Cardiac muscle cell (in vitro differentiated cells and primary cell): ENCODE measurements around the gene DKK3. TPM values are rescaled to one million over a fixed set of nuclear protein-coding genes. Genes with fewer than 3 reads are reported as not detected.
A peak's percentile ranks its signal among the peaks of the same experiment; 100 is the strongest.
"Not testable (repeated sequence)": the region's sequence is repeated elsewhere in the genome, so short reads cannot be mapped to it uniquely, and the experiment has no call there.

Experiments
- DNase-seq, 2 donors: peaks; one replicate each; pipeline versions ENCODE4 v3.0.0 to v3.0.0-alpha.2; 2010 to 2017; ENCODE audit warnings: low read depth in 1 of 2, low spot score in 1 of 2
- H3K27ac ChIP-seq: fragments of 200-600 bp; sonication (generic); 2 replicates; pipeline ENCODE4 v1.5.1; 2016
- H3K27me3 ChIP-seq: fragments of 200-600 bp; sonication (generic); 2 replicates; pipeline ENCODE4 v1.6.0; 2016; ENCODE audit warnings: control low read depth
- H3K36me3 ChIP-seq: fragments of 200-600 bp; sonication (generic); 2 replicates; pipeline ENCODE4 v1.5.1; 2016; ENCODE audit warnings: control low read depth
- H3K4me1 ChIP-seq: fragments of 200-600 bp; sonication (generic); 2 replicates; pipeline ENCODE4 v1.8.1; 2017; ENCODE audit warnings: low read depth, mild to moderate bottlenecking, mixed run types
- H3K4me3 ChIP-seq: fragments of 200-600 bp; sonication (generic); 2 replicates; pipeline ENCODE4 v1.5.1; 2016; ENCODE audit warnings: mild to moderate bottlenecking
- H3K9me3 ChIP-seq: fragments of 200-600 bp; sonication (generic); 2 replicates; pipeline ENCODE4 v1.5.1; 2017; ENCODE audit warnings: low read depth, mild to moderate bottlenecking, control low read depth
- polyA plus RNA-seq: library from polyadenylated mRNA; unstranded; fragments of >200 nt; fragmentation: Nextera tagmentation; extraction: Ambion mirVana; gene quantifications from 2 replicates; pipeline ENCODE4 v1.2.1, GENCODE V29; 2016
- total RNA-seq: library from RNA; depleted of rRNA; stranded (reverse); fragments of >200 nt; gene quantifications from 2 replicates; pipeline ENCODE4 v1.2.3, GENCODE V29; 2016
- TF ChIP-seq, protein P1 (sequence below): IDR thresholded peaks from 2 replicates; pipeline ENCODE4 v1.5.1; 2012; ENCODE audit warnings: low read depth, mild to moderate bottlenecking, low read length

Gene DKK3
- total and polyA plus RNA-seq, 2 experiments from 2014 or later = 180 to 238 TPM

DNA sequence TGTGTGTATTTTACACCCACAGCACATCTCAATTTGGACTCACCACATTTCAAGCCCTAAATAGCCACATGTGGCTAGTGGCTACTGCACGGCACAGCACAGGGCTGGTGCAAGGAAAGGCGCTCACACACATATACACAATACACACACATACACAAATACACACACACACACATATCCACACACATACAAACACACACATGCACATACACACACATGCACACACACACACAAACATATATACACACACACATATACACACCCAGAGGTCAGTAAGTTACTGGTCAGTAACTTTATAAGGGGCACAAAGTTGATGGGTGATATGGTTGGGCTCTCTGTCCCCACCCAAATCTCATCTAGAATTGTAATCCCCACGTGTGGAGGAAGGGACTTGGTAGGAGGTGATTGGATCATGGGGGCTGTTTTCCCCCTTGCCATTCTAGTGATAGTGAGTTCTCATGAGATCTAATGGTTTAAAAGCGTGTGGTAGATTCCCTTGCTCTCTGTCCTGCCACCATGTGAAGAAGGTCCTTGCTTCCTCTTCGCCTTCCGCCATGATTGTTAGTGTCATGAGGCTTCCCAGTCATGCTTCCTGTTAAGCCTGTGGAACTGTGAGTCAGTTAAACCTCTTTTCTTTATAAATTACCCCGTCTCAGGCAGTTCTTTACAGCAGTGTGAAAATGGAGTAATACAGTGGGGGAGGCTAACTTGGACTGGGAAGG is 37.6 kb upstream of the DKK3 start:
- H3K27me3 ChIP-seq = no peaks in the 10 kb centered on the region
- no peak for DNase-seq
- H3K4me3 ChIP-seq = no peak overlapping the region
- H3K4me1 ChIP-seq = peaks cover 9% of the 10 kb centered on the region
- H3K27ac ChIP-seq = no peak overlapping the region
- no peaks in the 10 kb centered on the region for H3K9me3 ChIP-seq
- TF ChIP-seq, protein P1, sequence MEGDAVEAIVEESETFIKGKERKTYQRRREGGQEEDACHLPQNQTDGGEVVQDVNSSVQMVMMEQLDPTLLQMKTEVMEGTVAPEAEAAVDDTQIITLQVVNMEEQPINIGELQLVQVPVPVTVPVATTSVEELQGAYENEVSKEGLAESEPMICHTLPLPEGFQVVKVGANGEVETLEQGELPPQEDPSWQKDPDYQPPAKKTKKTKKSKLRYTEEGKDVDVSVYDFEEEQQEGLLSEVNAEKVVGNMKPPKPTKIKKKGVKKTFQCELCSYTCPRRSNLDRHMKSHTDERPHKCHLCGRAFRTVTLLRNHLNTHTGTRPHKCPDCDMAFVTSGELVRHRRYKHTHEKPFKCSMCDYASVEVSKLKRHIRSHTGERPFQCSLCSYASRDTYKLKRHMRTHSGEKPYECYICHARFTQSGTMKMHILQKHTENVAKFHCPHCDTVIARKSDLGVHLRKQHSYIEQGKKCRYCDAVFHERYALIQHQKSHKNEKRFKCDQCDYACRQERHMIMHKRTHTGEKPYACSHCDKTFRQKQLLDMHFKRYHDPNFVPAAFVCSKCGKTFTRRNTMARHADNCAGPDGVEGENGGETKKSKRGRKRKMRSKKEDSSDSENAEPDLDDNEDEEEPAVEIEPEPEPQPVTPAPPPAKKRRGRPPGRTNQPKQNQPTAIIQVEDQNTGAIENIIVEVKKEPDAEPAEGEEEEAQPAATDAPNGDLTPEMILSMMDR = no peak
- no peaks in the 10 kb centered on the region for H3K36me3 ChIP-seq

DNA sequence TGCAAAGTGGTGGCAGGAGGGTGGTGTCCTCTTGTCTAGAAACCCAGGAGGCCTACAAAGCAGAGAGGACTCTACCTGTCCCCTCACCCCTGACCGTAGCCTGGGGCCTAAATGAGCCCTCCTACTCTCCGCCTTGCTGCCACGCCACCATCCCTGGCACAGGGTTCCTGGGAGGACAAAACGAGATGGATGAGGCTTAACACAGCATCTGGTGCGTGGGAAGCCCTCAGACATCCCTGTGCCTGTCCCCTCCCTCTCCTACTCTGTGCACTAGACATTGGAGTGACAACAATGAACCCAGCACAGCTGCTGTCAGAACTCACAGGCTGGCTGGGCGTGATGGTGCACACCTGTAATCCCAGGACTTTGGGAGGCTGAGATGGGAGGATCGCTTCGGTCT is 36.4 kb upstream of the DKK3 start:
- no peak overlapping the region for H3K27ac ChIP-seq
- no peaks in the 10 kb centered on the region for H3K9me3 ChIP-seq
- H3K27me3 ChIP-seq = no peaks in the 10 kb centered on the region
- peaks cover 5% of the 10 kb centered on the region for H3K4me1 ChIP-seq
- DNase-seq = no peak
- no peaks in the 10 kb centered on the region for H3K36me3 ChIP-seq
- H3K4me3 ChIP-seq = no peak overlapping the region
- TF ChIP-seq, protein P1 = no peak

DNA sequence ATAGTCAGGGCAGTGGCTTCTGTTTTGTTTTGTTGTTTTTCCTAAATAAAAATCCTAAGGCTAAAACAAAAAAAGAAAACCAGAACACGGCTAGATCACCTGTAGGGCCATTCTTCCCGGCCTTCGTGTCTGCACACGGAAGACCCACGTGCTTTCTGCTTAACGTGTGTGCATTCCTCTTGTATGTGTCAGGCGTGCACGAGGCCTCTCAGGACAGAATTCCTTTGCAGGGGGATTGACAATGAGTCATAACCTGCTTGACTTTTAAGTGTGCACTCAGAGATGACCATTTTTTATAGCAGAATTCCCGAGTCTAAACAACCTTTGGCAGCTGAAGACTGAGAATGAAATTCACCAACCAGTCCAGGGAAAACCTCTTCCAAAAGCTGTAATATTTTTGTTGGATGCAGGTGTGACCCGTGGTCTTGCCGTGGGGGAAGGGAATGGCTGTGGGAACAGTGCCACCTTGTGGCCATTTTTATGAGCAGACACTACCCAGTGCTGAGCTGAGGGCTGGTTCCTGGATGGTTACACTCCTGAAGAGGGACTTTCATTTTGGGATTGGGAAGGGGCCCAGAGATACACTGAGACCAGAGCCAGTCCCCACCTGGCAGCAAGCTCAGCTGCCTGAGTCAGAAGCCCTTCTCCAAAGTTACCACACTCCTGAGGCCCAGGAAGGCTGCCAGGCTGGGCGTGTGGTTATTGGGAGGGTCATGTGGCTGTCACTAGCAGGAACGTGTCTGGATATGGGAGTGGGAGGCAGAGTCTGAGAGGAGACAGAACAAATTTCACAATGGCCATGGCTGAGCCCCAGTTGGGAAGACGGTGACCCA is 35.7 kb upstream of the DKK3 start:
- no peaks in the 10 kb centered on the region for H3K9me3 ChIP-seq
- H3K36me3 ChIP-seq = no peaks in the 10 kb centered on the region
- H3K4me1 ChIP-seq = peaks cover 5% of the 10 kb centered on the region
- DNase-seq = peak; percentile 84 to 92
- no peak overlapping the region for H3K4me3 ChIP-seq
- H3K27me3 ChIP-seq = no peaks in the 10 kb centered on the region
- TF ChIP-seq, protein P1 = peak; percentile 83
- H3K27ac ChIP-seq = no peak overlapping the region

GRCh38 chr11:12043221-12043620 is 34.8 kb upstream of the DKK3 start:
- Histone ChIP-seq H3K27me3 (no peaks in the 10 kb centered on the region), H3K9me3 (no peaks in the 10 kb centered on the region), H3K4me1 (peaks cover 5% of the 10 kb centered on the region), H3K4me3 (no peak overlapping the region), H3K36me3 (no peaks in the 10 kb centered on the region), H3K27ac (no peak overlapping the region)
- no peak for DNase-seq
- TF ChIP-seq, protein P1 = no peak

DNA sequence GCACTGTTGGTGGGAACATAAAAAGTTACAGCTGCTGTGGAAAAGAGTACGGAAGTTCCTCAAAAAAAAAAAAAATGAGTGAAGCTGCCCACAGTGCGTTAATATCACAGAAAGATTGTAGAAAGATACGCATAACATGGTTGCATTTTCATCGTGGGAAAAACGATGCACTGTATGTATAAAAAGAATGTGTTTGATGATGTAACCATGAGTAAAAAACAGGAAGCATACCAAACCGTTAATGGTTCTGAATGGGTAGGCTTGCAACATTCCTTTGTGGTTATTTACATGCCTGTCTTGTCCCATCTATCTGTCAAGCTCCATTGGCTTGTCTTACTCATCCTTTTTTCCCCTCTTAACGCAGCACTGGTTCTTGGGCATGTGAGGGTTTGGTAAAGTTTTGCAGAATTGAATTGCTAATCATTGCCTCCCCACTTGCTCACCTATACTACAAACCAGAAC is 33.8 kb upstream of the DKK3 start:
- Histone ChIP-seq H3K4me3 (no peak overlapping the region), H3K27me3 (no peaks in the 10 kb centered on the region), H3K4me1 (peaks cover 5% of the 10 kb centered on the region), H3K9me3 (no peaks in the 10 kb centered on the region), H3K36me3 (no peaks in the 10 kb centered on the region), H3K27ac (no peak overlapping the region)
- TF ChIP-seq, protein P1 = no peak
- peak in 1 of 2 donors; percentile 88 for DNase-seq

GRCh38 chr11:12040719-12041118 is 32.3 kb upstream of the DKK3 start:
- not testable (repeated sequence) for H3K9me3 ChIP-seq, H3K27ac ChIP-seq, H3K27me3 ChIP-seq

More at GRCh38 chr11:12040719-12041118, 32.3 kb upstream of the DKK3 start:
- H3K36me3 ChIP-seq, DNase-seq, H3K4me1 ChIP-seq, H3K4me3 ChIP-seq: not testable (repeated sequence)
